ENCODE data around the gene ZC3H4. TPM values are rescaled to one million over a fixed set of nuclear protein-coding genes. Genes with fewer than 3 reads are reported as not detected.
A peak's percentile ranks its signal among the peaks of the same experiment; 100 is the strongest.

Gene ZC3H4
- total RNA-seq, 1 experiment from 2014 or later = 105 TPM

DNA sequence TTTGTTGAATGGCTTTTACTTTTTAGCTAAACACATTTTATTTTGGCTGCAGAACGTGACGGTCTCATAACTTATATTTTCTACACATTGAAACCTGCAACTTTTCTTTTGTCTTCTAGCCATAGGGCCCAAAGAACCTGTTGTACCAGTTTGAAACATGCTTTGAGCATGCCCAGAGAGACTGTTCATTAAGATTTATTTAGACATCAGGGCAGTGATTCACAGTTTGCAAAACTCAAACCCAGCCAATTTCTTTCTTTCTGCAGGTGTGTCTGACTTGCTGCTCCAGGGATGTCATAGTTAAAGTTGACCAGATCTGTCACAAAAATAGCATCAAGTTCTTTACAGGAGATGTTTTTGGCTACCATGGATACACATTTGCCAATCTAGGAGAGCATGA lies 39.1 kb upstream of the ZC3H4 start:
- Histone ChIP-seq H4K5ac (ENCODE audit: insufficient read length, low read depth, low read length) (no peak overlapping the region), H2BK12ac (ENCODE audit: insufficient read length, low read depth, low read length) (no peak overlapping the region), H4K91ac (ENCODE audit: insufficient read length, low read depth, low read length) (no peak overlapping the region), H2BK5ac (ENCODE audit: insufficient read length, low read length) (no peak overlapping the region), H3K4me2 (ENCODE audit: insufficient read depth, insufficient read length, low read length) (no peak overlapping the region), H2BK15ac (ENCODE audit: low read depth, low read length) (no peak overlapping the region), H3K4ac (ENCODE audit: low read depth, low read length) (no peak overlapping the region), H3K27me3 (ENCODE audit: insufficient read depth, low read length) (no peaks in the 10 kb centered on the region), H2BK120ac (ENCODE audit: low read depth, low read length, poor library complexity, severe bottlenecking) (no peak overlapping the region), H4K20me1 (ENCODE audit: control insufficient read depth, insufficient read depth, insufficient read length) (no peaks in the 10 kb centered on the region), H3K79me1 (ENCODE audit: insufficient read depth, low read depth, low read length, poor library complexity, severe bottlenecking) (peaks cover 12% of the 10 kb centered on the region), H2AFZ (ENCODE audit: low read length) (no peak overlapping the region), H3K79me2 (ENCODE audit: insufficient read depth, low read length) (peaks cover 5% of the 10 kb centered on the region; the same call in 1 of the 2 replicates), H3K4me1 (ENCODE audit: insufficient read depth, low read length) (no peaks in the 10 kb centered on the region), H3K18ac (ENCODE audit: insufficient read length, low read depth, low read length) (no peak overlapping the region), H3K9me3 (ENCODE audit: control insufficient read depth, low read depth, low read length) (no peaks in the 10 kb centered on the region), H3K56ac (ENCODE audit: insufficient read length, low read depth, low read length) (no peak overlapping the region), H3K23ac (ENCODE audit: insufficient read length, low read depth, low read length) (no peak overlapping the region), H3K9ac (ENCODE audit: extremely low read depth, insufficient read length, low read length) (no peak overlapping the region), H4K8ac (replicated peaks; ENCODE audit: insufficient read length, low read depth, low read length) (no peak overlapping the region), H2BK20ac (ENCODE audit: low read depth, low read length, poor library complexity, severe bottlenecking) (no peak overlapping the region), H3K23me2 (ENCODE audit: insufficient read length, low read depth, low read length, poor library complexity, severe bottlenecking) (no peaks in the 10 kb centered on the region), H3T11ph (ENCODE audit: low read length) (no peak overlapping the region), H3K27ac (ENCODE audit: insufficient read length, low read depth, low read length) (no peak overlapping the region), H2AK5ac (ENCODE audit: insufficient read length, low read length) (no peak overlapping the region), H3K14ac (ENCODE audit: insufficient read depth, low read length) (no peak overlapping the region)
- Mint-ChIP-seq H3K4me3 (no peak overlapping the region), H3K36me3 (ENCODE audit: insufficient read depth in 1 of 3, low read depth in 3 of 3) (peaks cover 58 to 93% (median 77%) of the 10 kb centered on the region in 3 experiments), H3K27me3 (ENCODE audit: low read depth) (no peaks in the 10 kb centered on the region), H3K4me1 (peaks cover 38 to 41% of the 10 kb centered on the region in 2 experiments), H3K27ac (peak overlapping the region in 1 of 3 experiments; percentile 31; a peak in 2 of 7 replicates), H3K9me3 (peaks cover 0 to 4% of the 10 kb centered on the region in 2 experiments; a peak in 1 of 5 replicates)
- TF ChIP-seq, protein P1, sequence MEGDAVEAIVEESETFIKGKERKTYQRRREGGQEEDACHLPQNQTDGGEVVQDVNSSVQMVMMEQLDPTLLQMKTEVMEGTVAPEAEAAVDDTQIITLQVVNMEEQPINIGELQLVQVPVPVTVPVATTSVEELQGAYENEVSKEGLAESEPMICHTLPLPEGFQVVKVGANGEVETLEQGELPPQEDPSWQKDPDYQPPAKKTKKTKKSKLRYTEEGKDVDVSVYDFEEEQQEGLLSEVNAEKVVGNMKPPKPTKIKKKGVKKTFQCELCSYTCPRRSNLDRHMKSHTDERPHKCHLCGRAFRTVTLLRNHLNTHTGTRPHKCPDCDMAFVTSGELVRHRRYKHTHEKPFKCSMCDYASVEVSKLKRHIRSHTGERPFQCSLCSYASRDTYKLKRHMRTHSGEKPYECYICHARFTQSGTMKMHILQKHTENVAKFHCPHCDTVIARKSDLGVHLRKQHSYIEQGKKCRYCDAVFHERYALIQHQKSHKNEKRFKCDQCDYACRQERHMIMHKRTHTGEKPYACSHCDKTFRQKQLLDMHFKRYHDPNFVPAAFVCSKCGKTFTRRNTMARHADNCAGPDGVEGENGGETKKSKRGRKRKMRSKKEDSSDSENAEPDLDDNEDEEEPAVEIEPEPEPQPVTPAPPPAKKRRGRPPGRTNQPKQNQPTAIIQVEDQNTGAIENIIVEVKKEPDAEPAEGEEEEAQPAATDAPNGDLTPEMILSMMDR (conservative IDR thresholded peaks at IDR 0.05) = no peak
- DNase-seq = no peak
- WGBS (ENCODE audit: extremely low coverage, insufficient read length, low lambda C conversion rate) = no CpG with 5 or more reads among the region's 2 CpGs

All from H9 (cell line).